ENCODE results near the gene LACTB.

Gene LACTB

DNA sequence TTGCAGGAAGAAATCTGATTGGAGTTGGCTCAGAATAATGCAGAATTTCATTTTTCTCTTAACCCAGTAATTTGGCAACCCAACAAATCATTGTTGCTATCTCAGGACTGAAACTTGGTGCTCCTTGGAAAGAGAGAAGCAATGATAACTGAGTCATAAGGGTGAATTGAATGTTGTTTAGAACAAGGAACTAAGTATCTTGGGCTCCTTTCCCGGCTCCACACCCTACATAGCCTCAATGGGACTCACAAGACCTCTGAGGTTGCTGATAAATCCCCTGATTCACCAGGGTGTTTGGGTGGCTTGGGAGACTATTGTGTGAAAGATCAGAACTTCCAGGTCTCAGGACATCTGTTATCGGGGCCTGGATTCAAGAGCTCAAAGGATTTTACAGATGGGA lies 60.0 kb downstream of the LACTB start:
- DNase-seq = no peak

- DNase-seq = no peak
These were observed 63.5 kb downstream of the LACTB start for GRCh38 chr15:63185206-63185605.

DNA sequence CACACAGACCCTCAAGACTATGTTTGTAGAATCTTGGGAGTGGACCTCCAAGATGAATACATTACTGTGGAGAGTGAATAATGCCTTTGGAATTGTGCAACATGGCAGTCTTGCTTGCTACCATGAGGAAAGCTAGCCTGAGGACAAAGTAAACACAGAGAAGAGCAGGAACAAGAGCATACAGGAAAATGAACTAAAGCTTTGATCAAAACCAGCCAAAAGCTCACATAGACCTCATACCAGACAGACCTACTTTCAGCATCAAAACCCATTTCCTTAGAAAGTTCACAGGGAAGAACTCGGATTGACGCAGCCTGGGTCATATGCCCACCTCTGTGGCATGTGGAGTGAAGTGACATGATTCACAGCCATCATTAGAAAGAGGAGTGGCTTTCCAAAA lies 64.4 kb downstream of the LACTB start:
- no peak for DNase-seq

DNA sequence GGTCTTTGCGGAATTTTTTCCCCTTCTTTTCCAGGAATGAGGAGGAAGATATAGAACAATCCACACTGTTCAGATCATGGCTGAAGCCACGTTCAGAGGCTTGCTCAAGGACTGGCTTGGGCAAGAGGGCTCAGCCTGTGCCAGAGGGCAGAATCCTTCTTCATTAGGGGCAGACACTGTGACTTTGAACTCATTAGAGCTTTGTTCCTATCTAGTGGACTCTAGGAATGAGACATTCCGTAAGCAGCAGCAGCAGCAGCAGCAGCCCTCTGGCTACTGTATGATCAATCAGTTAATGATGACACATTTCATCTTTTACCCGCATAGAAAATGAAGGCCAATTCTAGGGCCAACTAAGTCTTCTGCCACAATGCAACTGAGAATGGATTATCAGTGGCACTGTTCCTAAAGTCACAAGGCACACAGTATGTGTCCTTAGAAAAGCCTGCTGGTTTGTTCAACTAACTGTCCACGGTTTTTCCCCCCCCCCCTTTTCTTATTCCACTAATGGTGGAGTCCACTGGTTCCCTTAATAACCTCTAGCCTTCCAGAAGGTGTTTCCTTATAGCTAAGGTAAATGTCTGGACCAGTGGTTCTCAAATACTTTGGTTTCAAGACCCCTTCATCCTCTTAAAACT lies 66.0 kb downstream of the LACTB start:
- DNase-seq = no peak

- no peak for DNase-seq
These were observed 66.7 kb downstream of the LACTB start for GRCh38 chr15:63188247-63188925.

- DNase-seq = peak; percentile 99
These were observed 67.5 kb downstream of the LACTB start, which contains the start of gene RAB8B for GRCh38 chr15:63188926-63189871. TSS of gene RAB8B (plus strand) at chr15:63189606. CDS start at chr15:63189625, 19 bp downstream.

DNA sequence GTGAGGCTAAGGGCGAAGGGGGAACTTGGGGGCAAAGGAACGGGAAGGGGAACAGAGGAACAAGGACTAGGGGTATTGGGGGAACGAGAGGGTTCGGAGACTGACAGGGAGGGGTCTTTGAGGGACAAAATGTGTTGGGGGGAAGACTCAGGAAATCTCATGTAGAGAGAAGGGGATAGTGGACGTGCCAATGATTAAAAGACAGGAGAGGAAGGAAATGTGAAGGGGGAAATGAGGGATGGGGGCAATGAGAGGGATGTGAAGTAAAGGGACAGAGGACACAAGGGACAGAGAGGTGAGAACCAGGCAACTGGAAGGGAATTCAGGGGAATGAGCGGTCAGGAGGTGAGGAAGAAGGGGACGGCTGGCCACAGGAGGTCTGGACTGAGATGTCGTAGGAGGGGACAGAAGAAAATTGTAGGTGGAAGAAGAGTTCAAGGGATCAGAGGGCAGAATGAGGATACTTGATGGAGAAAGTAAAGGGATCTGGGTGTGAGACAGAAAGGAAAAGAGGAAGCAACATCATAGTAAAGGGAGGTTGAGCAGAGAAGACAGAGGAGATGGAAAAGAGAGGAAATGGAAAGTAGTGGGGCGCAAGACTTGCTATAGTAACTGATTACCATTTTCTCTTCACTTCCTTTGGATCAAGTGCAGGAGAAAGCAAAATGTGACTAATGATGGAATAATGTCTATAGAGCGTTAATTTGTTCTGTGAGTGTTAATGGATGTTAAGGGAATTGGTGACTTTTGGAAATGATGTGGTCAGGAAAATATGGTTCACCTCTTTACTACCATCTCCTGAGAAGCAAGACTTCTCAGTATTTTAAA lies 68.5 kb downstream of the LACTB start:
- no peak for DNase-seq

- no peak for DNase-seq
These were observed 69.3 kb downstream of the LACTB start for GRCh38 chr15:63190769-63191649.

Measured in activated CD4-positive, alpha-beta T cell treated with anti-CD3 and anti-CD28 coated beads for 4 hours (primary cell).